ENCODE measurements around the gene PARP15. TPM values are rescaled to one million over a fixed set of nuclear protein-coding genes. Genes with fewer than 3 reads are reported as not detected.

The PARP15 gene
- total RNA-seq (10 to 100 TPM; 74.5 to 78.0 TPM), polyA plus RNA-seq (10 to 100 TPM in 1 of 2 donors, 1 to 10 TPM in 1; 7.6 to 11.9 TPM)

GRCh38 chr3:122577409-122578031, at the start of gene PARP15:
Gene PARP15, plus strand, starts transcription at chr3:122577650. Its CDS starts 18 bp downstream, at chr3:122577668.
- Mint-ChIP-seq H3K9me3 (peaks cover 0 to 15% (median 13%) of the 10 kb centered on the region in 8 donors), H3K4me1 (peaks cover 37 to 89% (median 49%) of the 10 kb centered on the region in 4 donors), H3K36me3 (peaks cover 25 to 44% of the 10 kb centered on the region in 2 donors), H3K27me3 (no peaks in the 10 kb centered on the region), H3K27ac (peak within 1 kb of the TSS; percentile 89 to 99 (median 98)), H3K4me3 (peak within 1 kb of the TSS; percentile 99 to 100 (median 100))
- Histone ChIP-seq H3K27me3 (ENCODE audit: insufficient read depth, low read length) (no peaks in the 10 kb centered on the region), H3K36me3 (ENCODE audit: insufficient read depth, low read length) (no peaks in the 10 kb centered on the region), H3K9me3 (ENCODE audit: control insufficient read depth in 1 of 2, low read length in 2 of 2) (peaks cover 0 to 5% of the 10 kb centered on the region in 2 donors), H3K4me3 (ENCODE audit: low read length in 2 of 2) (peak within 1 kb of the TSS; percentile 18 to 66), H3K27ac (ENCODE audit: low read depth, low read length) (peak within 1 kb of the TSS; percentile 57), H3K4me1 (ENCODE audit: insufficient read depth, low read length) (peaks cover 50% of the 10 kb centered on the region)
- intact Hi-C loops (cut with micrococcal nuclease), result loop anchor here (1.0 to 5.0 kb wide), 3 partner anchors 13 to 102 kb away; partner anchors contain the start of genes DTX3L and PARP9
- CTCF ChIA-PET (ENCODE audit: partially characterized antibody), result interaction anchor here (1.0 to 6.2 kb wide), 7 partner anchors 10 to 184 kb away, joined by 3 to 27 read pairs (median 11); partner anchors contain the start of genes DTX3L and PARP9
- POLR2A ChIA-PET (ENCODE audit: partially characterized antibody), result interaction anchor here (0.5 to 7.2 kb wide), 9 partner anchors 12 to 216 kb away, joined by 3 to 104 read pairs (median 4); partner anchors contain the start of genes DTX3L, FAM162A, HSPBAP1 and PARP14
- DNase-seq, result peak; percentile 40 to 49 (median 47)

- Histone ChIP-seq H3K4me1 (ENCODE audit: insufficient read depth, low read length) (no peaks in the 10 kb centered on the region), H3K27ac (ENCODE audit: low read depth, low read length) (no peak overlapping the region), H3K27me3 (ENCODE audit: insufficient read depth, low read length) (no peaks in the 10 kb centered on the region), H3K4me3 (ENCODE audit: low read length in 2 of 2) (no peak overlapping the region), H3K9me3 (ENCODE audit: control insufficient read depth in 1 of 2, low read length in 2 of 2) (no peaks in the 10 kb centered on the region), H3K36me3 (ENCODE audit: insufficient read depth, low read length) (peaks cover 40% of the 10 kb centered on the region)
- H3K4me3 Mint-ChIP-seq, result no peak overlapping the region
- DNase-seq, result no peak
- H3K9me3 Mint-ChIP-seq, result no peaks in the 10 kb centered on the region
- peaks cover 40 to 48% of the 10 kb centered on the region in 2 donors for H3K36me3 Mint-ChIP-seq
- no peaks in the 10 kb centered on the region for H3K27me3 Mint-ChIP-seq
- POLR2A ChIA-PET (ENCODE audit: partially characterized antibody), result no interaction called here
- no peak overlapping the region for H3K27ac Mint-ChIP-seq
- intact Hi-C loops (cut with micrococcal nuclease), result no loop called here
- CTCF ChIA-PET (ENCODE audit: partially characterized antibody), result no interaction called here
- H3K4me1 Mint-ChIP-seq, result peaks cover 0 to 3% (median 0%) of the 10 kb centered on the region in 4 donors
Measured at GRCh38 chr3:122530164-122530563, 47.3 kb upstream of the PARP15 start.

GRCh38 chr3:122533480-122533879, 44.0 kb upstream of the PARP15 start:
- POLR2A ChIA-PET (ENCODE audit: partially characterized antibody), result no interaction called here

GRCh38 chr3:122533931-122534334, 43.5 kb upstream of the PARP15 start:
- ChIA-PET CTCF (ENCODE audit: partially characterized antibody) (interaction anchor here (0.5 to 0.9 kb wide), 2 partner anchors 131 to 132 kb away, joined by 3 read pairs; no protein-coding TSS in a partner anchor), POLR2A (ENCODE audit: partially characterized antibody) (no interaction called here)
- Histone ChIP-seq H3K4me1 (ENCODE audit: insufficient read depth, low read length) (no peaks in the 10 kb centered on the region), H3K27ac (ENCODE audit: low read depth, low read length) (no peak overlapping the region), H3K9me3 (ENCODE audit: control insufficient read depth in 1 of 2, low read length in 2 of 2) (no peaks in the 10 kb centered on the region), H3K27me3 (ENCODE audit: insufficient read depth, low read length) (no peaks in the 10 kb centered on the region), H3K36me3 (ENCODE audit: insufficient read depth, low read length) (peaks cover 55% of the 10 kb centered on the region), H3K4me3 (ENCODE audit: low read length in 2 of 2) (no peak overlapping the region)
- no peak for DNase-seq
- Mint-ChIP-seq H3K27ac (peak overlapping the region in 6 of 7 donors; percentile 4 to 72 (median 62)), H3K4me1 (peaks cover 0 to 3% (median 1%) of the 10 kb centered on the region in 4 donors), H3K4me3 (no peak overlapping the region), H3K9me3 (no peaks in the 10 kb centered on the region), H3K27me3 (no peaks in the 10 kb centered on the region), H3K36me3 (peaks cover 56 to 76% of the 10 kb centered on the region in 2 donors)
- intact Hi-C loops (cut with micrococcal nuclease), result no loop called here

More at GRCh38 chr3:122533480-122533879, 44.0 kb upstream of the PARP15 start:
- H3K36me3 Mint-ChIP-seq, result peaks cover 54 to 73% of the 10 kb centered on the region in 2 donors
- DNase-seq, result no peak
- H3K9me3 Mint-ChIP-seq, result no peaks in the 10 kb centered on the region
- H3K4me1 Mint-ChIP-seq, result peaks cover 0 to 3% (median 0%) of the 10 kb centered on the region in 4 donors
- intact Hi-C loops (cut with micrococcal nuclease), result no loop called here
- Histone ChIP-seq H3K4me1 (ENCODE audit: insufficient read depth, low read length) (no peaks in the 10 kb centered on the region), H3K36me3 (ENCODE audit: insufficient read depth, low read length) (peaks cover 55% of the 10 kb centered on the region), H3K9me3 (ENCODE audit: control insufficient read depth in 1 of 2, low read length in 2 of 2) (no peaks in the 10 kb centered on the region), H3K27ac (ENCODE audit: low read depth, low read length) (no peak overlapping the region), H3K27me3 (ENCODE audit: insufficient read depth, low read length) (no peaks in the 10 kb centered on the region), H3K4me3 (ENCODE audit: low read length in 2 of 2) (no peak overlapping the region)
- CTCF ChIA-PET (ENCODE audit: partially characterized antibody), result interaction anchor here (0.5 kb wide), 1 partner anchor 131 kb away, joined by 3 read pairs; no protein-coding TSS in a partner anchor
- no peaks in the 10 kb centered on the region for H3K27me3 Mint-ChIP-seq
- peak overlapping the region in 5 of 7 donors; percentile 43 to 75 (median 72) for H3K27ac Mint-ChIP-seq
- no peak overlapping the region for H3K4me3 Mint-ChIP-seq

- H3K27ac Mint-ChIP-seq, result peak overlapping the region in 2 of 7 donors; percentile 17 to 32
Measured at GRCh38 chr3:122535964-122536631, 41.4 kb upstream of the PARP15 start.

DNA sequence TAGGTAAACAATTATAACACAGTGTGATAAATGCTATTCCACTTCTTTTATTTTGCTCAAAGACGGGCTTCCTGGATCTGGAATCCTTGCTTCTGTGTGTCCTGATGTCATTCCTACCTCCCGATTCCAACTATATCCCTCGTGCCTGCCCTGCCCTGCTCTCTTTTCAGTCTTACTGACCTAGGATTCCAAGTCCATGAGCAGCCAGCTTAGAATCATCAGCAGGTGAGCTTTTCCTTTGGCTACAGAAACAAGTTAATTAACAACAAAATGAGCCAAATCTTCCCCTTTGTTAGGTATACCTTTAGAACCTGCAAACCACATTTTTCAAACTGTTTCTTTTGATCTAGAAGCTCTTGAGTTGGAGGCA, 40.8 kb upstream of the PARP15 start:
- Mint-ChIP-seq H3K27ac (peak overlapping the region in 4 of 7 donors; percentile 17 to 87 (median 58)), H3K9me3 (no peaks in the 10 kb centered on the region), H3K4me1 (peaks cover 0 to 12% (median 7%) of the 10 kb centered on the region in 4 donors), H3K36me3 (peaks cover 70 to 85% of the 10 kb centered on the region in 2 donors), H3K27me3 (no peaks in the 10 kb centered on the region), H3K4me3 (no peak overlapping the region)
- H3K27me3 ChIP-seq (ENCODE audit: insufficient read depth, low read length), result no peaks in the 10 kb centered on the region
- POLR2A ChIA-PET (ENCODE audit: partially characterized antibody), result interaction anchor here (1.2 kb wide), 1 partner anchor 17 kb away, joined by 4 read pairs; no protein-coding TSS in a partner anchor
- H3K36me3 ChIP-seq (ENCODE audit: insufficient read depth, low read length), result peaks cover 55% of the 10 kb centered on the region
- CTCF ChIA-PET (ENCODE audit: partially characterized antibody), result interaction anchor here (2.1 kb wide), 1 partner anchor 142 kb away, joined by 5 read pairs; no protein-coding TSS in a partner anchor
- no peak for DNase-seq
- H3K4me3 ChIP-seq (ENCODE audit: low read length in 2 of 2), result no peak overlapping the region
- intact Hi-C loops (cut with micrococcal nuclease), result no loop called here
- H3K27ac ChIP-seq (ENCODE audit: low read depth, low read length), result no peak overlapping the region
- no peaks in the 10 kb centered on the region for H3K9me3 ChIP-seq (ENCODE audit: control insufficient read depth in 1 of 2, low read length in 2 of 2)
- H3K4me1 ChIP-seq (ENCODE audit: insufficient read depth, low read length), result no peaks in the 10 kb centered on the region

More at GRCh38 chr3:122535964-122536631, 41.4 kb upstream of the PARP15 start:
- ChIA-PET CTCF (ENCODE audit: partially characterized antibody) (interaction anchor here (2.1 kb wide), 1 partner anchor 143 kb away, joined by 5 read pairs; no protein-coding TSS in a partner anchor), POLR2A (ENCODE audit: partially characterized antibody) (interaction anchor here (1.2 kb wide), 1 partner anchor 18 kb away, joined by 4 read pairs; no protein-coding TSS in a partner anchor)
- Mint-ChIP-seq H3K4me1 (peaks cover 0 to 12% (median 7%) of the 10 kb centered on the region in 4 donors), H3K4me3 (no peak overlapping the region), H3K36me3 (peaks cover 69 to 86% of the 10 kb centered on the region in 2 donors), H3K27me3 (no peaks in the 10 kb centered on the region), H3K9me3 (no peaks in the 10 kb centered on the region)
- intact Hi-C loops (cut with micrococcal nuclease), result no loop called here
- Histone ChIP-seq H3K4me1 (ENCODE audit: insufficient read depth, low read length) (no peaks in the 10 kb centered on the region), H3K27me3 (ENCODE audit: insufficient read depth, low read length) (no peaks in the 10 kb centered on the region), H3K36me3 (ENCODE audit: insufficient read depth, low read length) (peaks cover 55% of the 10 kb centered on the region), H3K9me3 (ENCODE audit: control insufficient read depth in 1 of 2, low read length in 2 of 2) (no peaks in the 10 kb centered on the region), H3K27ac (ENCODE audit: low read depth, low read length) (no peak overlapping the region), H3K4me3 (ENCODE audit: low read length in 2 of 2) (no peak overlapping the region)
- no peak for DNase-seq
